OCI-LY7 (cell line): ENCODE results near the gene TDRD3. TPM values are rescaled to one million over a fixed set of nuclear protein-coding genes. Genes with fewer than 3 reads are reported as not detected.

Experiments
- BruUV-seq: library from RNA; stranded (reverse); fragments of 400-500 nt; replicated peaks from 2 replicates; lab custom pipeline; 2021; lab: Mats Ljungman, UMichigan
- CTCF ChIA-PET: fragments of 300-600 bp; sonication (Branson Sonifier 250); formaldehyde crosslinking; loops from one replicate; lab custom pipeline; 2022; ENCODE audit warnings: antibody characterized with exemption; ENCODE audit not compliant: unreplicated experiment; lab: Charles Lee
- POLR2A ChIA-PET: fragments of 300-600 bp; sonication (Branson Sonifier 250); formaldehyde crosslinking; loops from one replicate; lab custom pipeline; 2022; ENCODE audit warnings: antibody characterized with exemption; lab: Charles Lee
- DNase-seq: peaks from one replicate; pipeline ENCODE4 v3.0.0-alpha.2; 2015; ENCODE audit warnings: low spot score
- H2AFZ ChIP-seq: fragments of 200-600 bp; sonication (generic), shearing (Covaris generic); 2 replicates; pipeline ENCODE4 v1.6.1; 2014; ENCODE audit warnings: mild to moderate bottlenecking, antibody characterized with exemption, low read length, moderate library complexity
- H3K27ac ChIP-seq: fragments of 200-600 bp; sonication (generic); 2 replicates; pipeline ENCODE4 v1.5.1; 2014; ENCODE audit warnings: mixed run types, low read depth, mild to moderate bottlenecking, moderate library complexity, low read length, inconsistent platforms; ENCODE audit not compliant: poor library complexity, severe bottlenecking
- H3K36me3 ChIP-seq: fragments of 200-600 bp; sonication (generic); 2 replicates; pipeline ENCODE4 v1.6.1; 2014; ENCODE audit warnings: mild to moderate bottlenecking, antibody characterized with exemption, low read length, moderate library complexity, mixed read lengths; ENCODE audit not compliant: insufficient read depth
- H3K4me1 ChIP-seq: fragments of 200-600 bp; sonication (generic); 2 replicates; pipeline ENCODE4 v1.5.1; 2014; ENCODE audit warnings: mild to moderate bottlenecking, low read length; ENCODE audit not compliant: insufficient read depth, poor library complexity, severe bottlenecking
- H3K4me2 ChIP-seq: fragments of 200-600 bp; sonication (generic); 2 replicates; pipeline ENCODE4 v1.6.1; 2014; ENCODE audit warnings: mild to moderate bottlenecking, low read length
- H3K4me3 ChIP-seq: fragments of 200-600 bp; sonication (generic); 2 replicates; pipeline ENCODE4 v1.5.1; 2014; ENCODE audit warnings: mild to moderate bottlenecking, low read depth, low read length; ENCODE audit not compliant: poor library complexity, severe bottlenecking
- H3K79me2 ChIP-seq: fragments of 200-600 bp; sonication (generic); 2 replicates; pipeline ENCODE4 v1.6.1; 2016; ENCODE audit warnings: low read depth, mild to moderate bottlenecking, low read length, moderate library complexity, mixed read lengths; ENCODE audit not compliant: insufficient read depth
- H3K9me2 ChIP-seq: fragments of 200-600 bp; sonication (generic); 2 replicates; pipeline ENCODE4 v1.6.1; 2016; ENCODE audit warnings: mild to moderate bottlenecking, low read length, mixed read lengths; ENCODE audit not compliant: insufficient read depth
- H3K9me3 ChIP-seq: fragments of 200-600 bp; sonication (generic); 2 replicates; pipeline ENCODE4 v1.6.1; 2014; ENCODE audit warnings: mild to moderate bottlenecking, mixed run types, low read length, mixed read lengths
- H4K20me1 ChIP-seq: fragments of 200-600 bp; sonication (generic); 2 replicates; pipeline ENCODE4 v1.6.1; 2014; ENCODE audit warnings: mild to moderate bottlenecking, antibody characterized with exemption, low read length, moderate library complexity, mixed read lengths; ENCODE audit not compliant: insufficient read depth
- EZH2phosphoT487 ChIP-seq: fragments of 200-600 bp; sonication (generic); IDR thresholded peaks from 2 replicates; pipeline ENCODE4 v1.6.1; 2018; ENCODE audit warnings: low read depth, borderline replicate concordance, mild to moderate bottlenecking, mixed run types, antibody characterized with exemption, low read length, moderate library complexity, mixed read lengths
- intact Hi-C: fragments of 100-400 bp; cut with micrococcal nuclease; formaldehyde crosslinking; loops from one replicate; pipeline ENCODE4 v1.10.0; 2022; ENCODE audit not compliant: unreplicated experiment
- total RNA-seq, 2 experiments: library from RNA; depleted of rRNA in 1 of 2; stranded (reverse); fragments of >200 nt in 1 of 2; shearing (Covaris generic) in 1 of 2; gene quantifications; 2 replicates each; pipeline ENCODE4 v1.2.3, GENCODE V29; 2014 to 2022
- TF ChIP-seq, protein P1 (sequence below): fragments of 200-600 bp; sonication (generic); conservative IDR thresholded peaks from 2 replicates; pipeline ENCODE4 v1.5.1; 2014; ENCODE audit warnings: mild to moderate bottlenecking, antibody characterized with exemption, low read length, moderate library complexity, mixed read lengths

TDRD3 gene
- total RNA-seq, 2 experiments from 2014 or later: 13.5 to 17.1 TPM

DNA sequence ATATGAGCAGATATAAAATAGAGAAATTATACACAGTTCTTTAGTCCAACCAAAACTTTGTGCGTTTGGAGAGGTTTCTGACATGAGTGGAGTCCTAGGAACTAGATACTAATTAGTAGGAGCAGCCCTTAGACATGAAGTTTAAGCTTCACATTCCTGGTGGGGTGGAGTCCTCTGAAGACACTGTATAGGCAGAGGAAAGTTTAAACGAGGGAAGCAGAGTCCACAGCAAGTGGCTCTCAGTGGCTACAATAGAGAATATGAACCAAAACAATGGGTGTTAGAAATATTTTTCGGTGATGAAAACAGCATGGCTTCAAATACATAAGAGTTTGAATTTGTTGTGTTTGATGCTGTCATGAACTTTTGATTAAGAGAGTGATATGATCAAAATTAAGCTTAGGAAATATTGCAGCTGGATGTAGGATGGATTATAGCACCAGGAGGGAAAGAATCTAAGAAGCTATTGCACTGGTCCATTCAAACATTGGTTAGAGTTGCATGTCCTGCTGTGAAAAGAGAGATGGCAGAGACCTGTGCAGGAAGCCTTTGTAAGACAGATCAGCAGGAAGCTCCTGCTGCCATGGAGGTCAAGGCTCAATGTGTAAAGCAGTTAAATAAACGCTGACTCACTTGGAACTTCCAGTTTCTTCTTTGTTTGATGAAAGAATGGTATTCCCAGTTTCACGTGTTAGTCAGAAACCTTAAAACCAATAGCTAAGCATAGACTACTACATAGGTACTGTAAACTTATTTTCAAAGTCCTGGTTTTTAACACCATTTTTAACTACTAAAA is 175.2 kb downstream of the TDRD3 start:
- H3K9me3 ChIP-seq: no peaks in the 10 kb centered on the region
- intact Hi-C loops: no loop called here
- ChIA-PET POLR2A (interaction anchor here (0.6 kb wide), 2 partner anchors 200 to 1844 kb away, joined by 3 read pairs; no protein-coding TSS in a partner anchor), CTCF (no interaction called here)
- H4K20me1 ChIP-seq: no peaks in the 10 kb centered on the region
- H3K27ac ChIP-seq: no peak overlapping the region
- BruUV-seq: no TSS peak
- H3K4me3 ChIP-seq: no peak overlapping the region
- H3K36me3 ChIP-seq: no peaks in the 10 kb centered on the region
- no peak for DNase-seq
- H3K9me2 ChIP-seq: no peaks in the 10 kb centered on the region
- H2AFZ ChIP-seq: no peak overlapping the region
- no peak overlapping the region for H3K4me2 ChIP-seq
- H3K4me1 ChIP-seq: no peaks in the 10 kb centered on the region
- TF ChIP-seq EZH2phosphoT487: no peak
- TF ChIP-seq, protein P1, sequence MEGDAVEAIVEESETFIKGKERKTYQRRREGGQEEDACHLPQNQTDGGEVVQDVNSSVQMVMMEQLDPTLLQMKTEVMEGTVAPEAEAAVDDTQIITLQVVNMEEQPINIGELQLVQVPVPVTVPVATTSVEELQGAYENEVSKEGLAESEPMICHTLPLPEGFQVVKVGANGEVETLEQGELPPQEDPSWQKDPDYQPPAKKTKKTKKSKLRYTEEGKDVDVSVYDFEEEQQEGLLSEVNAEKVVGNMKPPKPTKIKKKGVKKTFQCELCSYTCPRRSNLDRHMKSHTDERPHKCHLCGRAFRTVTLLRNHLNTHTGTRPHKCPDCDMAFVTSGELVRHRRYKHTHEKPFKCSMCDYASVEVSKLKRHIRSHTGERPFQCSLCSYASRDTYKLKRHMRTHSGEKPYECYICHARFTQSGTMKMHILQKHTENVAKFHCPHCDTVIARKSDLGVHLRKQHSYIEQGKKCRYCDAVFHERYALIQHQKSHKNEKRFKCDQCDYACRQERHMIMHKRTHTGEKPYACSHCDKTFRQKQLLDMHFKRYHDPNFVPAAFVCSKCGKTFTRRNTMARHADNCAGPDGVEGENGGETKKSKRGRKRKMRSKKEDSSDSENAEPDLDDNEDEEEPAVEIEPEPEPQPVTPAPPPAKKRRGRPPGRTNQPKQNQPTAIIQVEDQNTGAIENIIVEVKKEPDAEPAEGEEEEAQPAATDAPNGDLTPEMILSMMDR: no peak
- H3K79me2 ChIP-seq: no peaks in the 10 kb centered on the region

DNA sequence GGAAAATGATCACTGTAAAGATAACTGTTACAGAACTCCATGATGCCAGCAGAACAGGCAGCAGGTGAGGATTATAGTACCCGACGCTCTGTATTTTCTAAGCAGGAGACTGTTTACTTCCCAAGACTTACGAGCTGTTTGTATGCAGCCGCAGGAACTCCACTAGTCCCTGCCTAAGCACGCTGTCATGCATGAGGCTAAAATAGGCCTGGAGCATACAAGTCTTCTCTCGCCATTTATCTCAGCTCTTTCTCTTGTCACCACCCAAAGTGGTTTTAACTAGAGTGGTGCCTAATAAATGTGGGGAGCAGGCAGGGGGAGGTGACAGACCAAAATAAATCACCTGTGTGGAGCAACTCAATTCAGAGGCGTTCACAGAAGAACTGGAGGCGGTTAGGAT is 175.8 kb downstream of the TDRD3 start:
- Histone ChIP-seq H3K79me2 (no peaks in the 10 kb centered on the region), H2AFZ (no peak overlapping the region), H3K27ac (no peak overlapping the region), H3K9me3 (no peaks in the 10 kb centered on the region), H3K9me2 (no peaks in the 10 kb centered on the region), H3K36me3 (no peaks in the 10 kb centered on the region), H3K4me3 (no peak overlapping the region), H3K4me2 (no peak overlapping the region), H3K4me1 (no peaks in the 10 kb centered on the region), H4K20me1 (no peaks in the 10 kb centered on the region)
- BruUV-seq: no TSS peak
- DNase-seq: no peak
- CTCF ChIA-PET: no interaction called here
- intact Hi-C loops: no loop called here
- POLR2A ChIA-PET: no interaction called here
- TF ChIP-seq, protein P1: no peak
- TF ChIP-seq EZH2phosphoT487: no peak

DNA sequence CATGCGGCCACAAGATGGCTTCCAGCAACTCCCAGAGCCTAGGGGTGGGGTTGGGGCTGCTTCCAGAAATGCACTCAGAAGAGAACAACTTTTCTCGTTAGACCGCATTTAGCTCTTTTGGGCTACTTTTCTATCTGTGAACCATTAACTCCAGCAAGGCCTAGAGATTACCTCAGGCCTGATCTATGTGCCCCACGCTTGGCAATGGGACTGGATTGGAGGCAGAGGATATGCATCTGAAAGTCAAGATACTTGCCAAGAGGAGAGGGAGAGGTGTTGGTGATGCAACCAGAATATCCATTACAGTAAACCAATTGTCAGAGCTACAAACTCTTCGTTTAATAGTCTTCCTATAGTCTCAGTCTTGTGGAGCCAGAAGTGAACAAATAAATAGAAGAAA is 177.7 kb downstream of the TDRD3 start:
- intact Hi-C loops: no loop called here
- Histone ChIP-seq H3K4me1 (no peaks in the 10 kb centered on the region), H4K20me1 (no peaks in the 10 kb centered on the region), H3K27ac (no peak overlapping the region), H3K9me3 (no peaks in the 10 kb centered on the region), H3K36me3 (no peaks in the 10 kb centered on the region), H3K4me2 (no peak overlapping the region), H3K9me2 (no peaks in the 10 kb centered on the region), H2AFZ (no peak overlapping the region), H3K4me3 (no peak overlapping the region), H3K79me2 (no peaks in the 10 kb centered on the region)
- TF ChIP-seq, protein P1: no peak
- no peak for TF ChIP-seq EZH2phosphoT487
- DNase-seq: no peak
- POLR2A ChIA-PET: interaction anchor here (0.6 to 1.4 kb wide), 2 partner anchors 9 to 46 kb away, joined by 3 read pairs; no protein-coding TSS in a partner anchor
- CTCF ChIA-PET: no interaction called here
- no TSS peak for BruUV-seq
